RCC 7860 (cell line): ENCODE results near the gene THADA.
"Not testable (repeated sequence)": the region's sequence is repeated elsewhere in the genome, so short reads cannot be mapped to it uniquely, and the experiment has no call there.

Experiments
- DNase-seq: peaks from one replicate; pipeline ENCODE4 v3.0.0-alpha.2; 2015; ENCODE audit warnings: low spot score
- FAIRE-seq: peaks from 2 replicates; lab custom pipeline; 2012; peaks lifted over from hg19 to GRCh38; lab: Jason Lieb, UNC

Gene THADA

GRCh38 chr2:43542285-43542933 lies 53.4 kb downstream of the THADA start:
- peak; percentile 82 for FAIRE-seq

GRCh38 chr2:43541165-43541564 lies 54.7 kb downstream of the THADA start:
- DNase-seq (no peak), FAIRE-seq (no peak)

More at GRCh38 chr2:43542285-43542933, 53.4 kb downstream of the THADA start:
- DNase-seq, result peak; percentile 34

GRCh38 chr2:43540021-43540779 lies 55.6 kb downstream of the THADA start:
- FAIRE-seq, result no peak

GRCh38 chr2:43539436-43539835 lies 56.4 kb downstream of the THADA start:
- no peak for FAIRE-seq

More at GRCh38 chr2:43540021-43540779, 55.6 kb downstream of the THADA start:
- no peak for DNase-seq

GRCh38 chr2:43538034-43538670 lies 57.7 kb downstream of the THADA start:
- FAIRE-seq (no peak), DNase-seq (no peak)

More at GRCh38 chr2:43539436-43539835, 56.4 kb downstream of the THADA start:
- DNase-seq, result no peak

- FAIRE-seq, result no peak
Observed at GRCh38 chr2:43537137-43537536, 58.7 kb downstream of the THADA start.

DNA sequence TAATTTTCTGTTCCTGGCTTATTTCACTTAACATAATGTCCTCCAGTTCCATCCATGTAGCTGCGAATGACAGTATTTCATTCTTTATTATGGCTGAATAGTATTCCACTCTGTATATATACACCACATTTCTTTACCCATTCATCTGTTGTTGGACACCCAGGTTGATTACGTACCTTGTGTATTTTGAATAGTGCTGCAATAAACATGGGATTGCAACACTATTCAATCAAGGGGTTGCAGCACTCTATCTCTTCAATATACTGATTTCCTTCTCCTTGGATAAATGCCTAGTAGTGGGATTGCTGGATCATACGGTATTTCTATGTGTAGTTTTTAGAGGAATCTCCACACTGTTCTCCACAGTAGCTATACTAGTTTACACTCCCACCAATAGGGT lies 61.3 kb downstream of the THADA start:
- no peak for FAIRE-seq
- DNase-seq, result no peak

More at GRCh38 chr2:43537137-43537536, 58.7 kb downstream of the THADA start:
- DNase-seq, result no peak

- FAIRE-seq, DNase-seq: not testable (repeated sequence)
Observed at GRCh38 chr2:43532572-43532971, 63.3 kb downstream of the THADA start.

DNA sequence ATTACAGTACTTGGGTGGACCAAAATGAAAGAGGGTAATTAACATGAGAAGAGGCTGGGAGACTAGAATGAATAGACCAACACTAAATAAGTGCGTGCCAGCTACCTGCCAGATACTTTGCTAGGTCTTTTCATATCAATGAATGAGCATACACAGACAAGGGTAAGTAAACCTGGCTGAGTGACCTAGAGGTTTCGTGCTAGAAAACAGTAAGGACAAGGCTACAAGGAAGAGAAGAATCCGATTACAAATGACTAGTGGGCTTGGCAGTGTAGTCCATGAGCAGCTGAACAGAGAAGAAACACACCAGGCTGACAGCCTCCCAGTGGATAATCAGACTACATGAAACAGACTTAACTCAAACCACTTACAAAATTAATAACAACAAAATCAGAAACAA lies 64.6 kb downstream of the THADA start:
- DNase-seq (no peak), FAIRE-seq (no peak)

GRCh38 chr2:43526994-43527393 lies 68.8 kb downstream of the THADA start:
- FAIRE-seq, result no peak

DNA sequence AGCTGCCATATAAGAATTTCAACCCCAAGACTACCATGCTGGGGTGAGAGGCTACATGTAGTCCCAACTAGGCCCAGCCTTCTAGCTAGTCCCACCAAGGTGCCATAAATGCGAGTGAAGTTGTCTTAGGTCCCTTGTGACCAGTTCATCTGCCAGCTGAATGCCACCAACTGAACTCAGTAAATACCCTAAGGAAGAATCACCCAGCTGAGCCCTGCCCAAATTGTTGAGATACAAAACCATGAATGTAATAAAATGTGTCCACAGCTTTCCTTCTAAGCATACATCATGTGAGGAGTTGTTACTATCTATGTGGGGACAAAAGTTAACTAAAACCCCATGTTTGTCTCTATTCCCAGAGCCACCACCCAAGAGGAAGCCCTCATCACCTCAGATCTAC lies 70.3 kb downstream of the THADA start:
- no peak for FAIRE-seq
- no peak for DNase-seq

More at GRCh38 chr2:43526994-43527393, 68.8 kb downstream of the THADA start:
- no peak for DNase-seq

GRCh38 chr2:43524177-43524965 lies 71.5 kb downstream of the THADA start:
- DNase-seq (no peak), FAIRE-seq (no peak)

DNA sequence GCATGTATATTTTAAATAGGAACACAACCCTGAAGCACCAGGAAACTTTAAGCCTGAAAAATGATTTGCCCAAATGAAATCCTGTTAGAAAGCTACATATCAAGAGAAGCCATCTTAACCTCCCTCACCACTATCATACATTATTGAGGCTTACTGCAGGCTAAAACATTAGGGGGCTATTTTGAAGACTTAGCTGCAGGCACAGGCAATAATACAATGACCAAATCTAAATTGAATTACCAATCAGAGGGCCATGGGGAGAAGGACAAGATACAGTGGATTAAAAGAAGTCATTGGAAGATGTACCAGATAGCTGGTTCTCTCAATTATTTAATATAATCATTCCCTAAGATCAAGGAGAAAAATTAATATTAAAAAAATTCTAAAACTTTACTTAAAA lies 73.7 kb downstream of the THADA start:
- FAIRE-seq, result no peak

DNA sequence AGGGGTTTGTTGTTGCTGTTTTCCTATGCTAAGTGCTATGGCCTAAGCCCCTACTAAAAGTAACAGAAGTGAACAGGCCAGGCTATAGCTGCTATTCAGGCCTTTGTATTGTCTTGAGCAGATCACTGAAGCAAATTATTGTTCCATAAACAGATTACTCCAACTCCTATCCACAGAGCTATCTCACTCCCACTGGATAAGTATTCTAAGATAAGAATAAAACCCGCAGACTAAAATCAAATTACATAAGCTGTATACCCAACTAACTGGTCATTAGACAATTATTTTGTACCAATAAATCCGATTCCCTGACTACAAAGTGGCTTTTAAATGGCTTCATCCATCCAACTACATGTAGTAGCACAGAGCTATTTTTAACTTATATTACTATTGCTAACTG lies 74.3 kb downstream of the THADA start:
- no peak for DNase-seq

More for the DNA sequence above, 73.7 kb downstream of the THADA start:
- no peak for DNase-seq

DNA sequence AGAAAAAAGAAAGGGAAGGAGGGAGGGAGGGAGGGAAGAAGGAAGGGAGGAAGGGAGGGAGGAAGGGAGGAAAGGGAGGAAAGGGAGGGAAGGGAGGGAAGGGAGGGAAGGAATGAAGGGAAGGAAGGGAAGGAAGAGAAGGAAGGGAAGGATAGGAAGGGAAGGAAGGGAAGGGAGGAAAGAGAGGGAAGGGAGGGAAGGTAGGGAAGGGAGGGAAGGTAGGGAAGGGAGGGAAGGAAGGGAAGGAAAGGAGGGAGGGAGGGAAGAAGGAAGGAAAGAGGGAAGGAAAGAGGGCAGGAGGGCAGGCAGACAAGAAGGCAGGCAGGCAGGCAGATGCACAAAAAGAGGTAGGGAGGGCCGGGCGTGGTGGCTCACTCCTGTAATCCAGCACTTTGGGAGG lies 74.9 kb downstream of the THADA start:
- FAIRE-seq, result no peak
- DNase-seq, result no peak

More for the DNA sequence above, 74.3 kb downstream of the THADA start:
- no peak for FAIRE-seq

GRCh38 chr2:43519643-43520221 lies 76.1 kb downstream of the THADA start:
- no peak for FAIRE-seq
- DNase-seq, result peak; percentile 60

GRCh38 chr2:43518718-43519117 lies 77.1 kb downstream of the THADA start:
- FAIRE-seq (no peak), DNase-seq (no peak)

GRCh38 chr2:43518181-43518580 lies 77.7 kb downstream of the THADA start:
- DNase-seq (no peak), FAIRE-seq (no peak)

- FAIRE-seq (no peak), DNase-seq (no peak)
Observed at GRCh38 chr2:43515807-43516497, 79.9 kb downstream of the THADA start.

DNA sequence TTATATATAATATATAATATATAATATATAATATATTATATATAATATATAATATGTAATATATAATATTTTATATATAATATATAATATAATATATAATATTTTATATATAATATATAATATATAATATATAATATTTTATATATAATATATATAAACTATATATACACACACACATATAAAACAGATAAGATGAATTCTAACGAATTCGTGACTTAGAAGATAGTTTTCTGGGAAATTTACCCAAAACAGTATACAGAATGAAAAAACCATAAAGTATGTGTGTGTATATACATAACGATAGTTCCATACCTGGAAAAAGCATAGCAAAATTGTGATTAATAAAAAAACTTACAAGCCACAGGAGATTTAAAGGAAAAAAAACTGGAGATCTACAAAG lies 80.6 kb downstream of the THADA start:
- FAIRE-seq, result no peak
- no peak for DNase-seq
